H1 (cell line): ENCODE data around the gene C17orf100. TPM values are rescaled to one million over a fixed set of nuclear protein-coding genes. Genes with fewer than 3 reads are reported as not detected.

ENCODE experiments used
- CTCF ChIA-PET: fragments of 300-600 bp; sonication (Branson Sonifier 250); formaldehyde crosslinking; loops from one replicate; lab custom pipeline; 2021; ENCODE audit not compliant: partially characterized antibody; lab: Charles Lee
- POLR2A ChIA-PET: fragments of 300-600 bp; sonication (Branson Sonifier 250); formaldehyde crosslinking; loops from one replicate; lab custom pipeline; 2021; ENCODE audit warnings: inconsistent platforms; ENCODE audit not compliant: partially characterized antibody; lab: Charles Lee
- DNase-seq, 2 experiments: peaks; one replicate each; pipeline versions ENCODE4 v3.0.0 to v3.0.0-alpha.2; 2010 to 2022; ENCODE audit warnings: low spot score in 2 of 2, low read depth in 1 of 2, mixed read lengths in 1 of 2
- FAIRE-seq: peaks from 2 replicates; lab custom pipeline; 2011; peaks lifted over from hg19 to GRCh38; lab: Jason Lieb, UNC
- H2AFZ ChIP-seq: 2 replicates; pipeline ENCODE4 v1.8.1; 2012; ENCODE audit warnings: low read length, inconsistent platforms
- H2AK5ac ChIP-seq: 2 replicates; pipeline ENCODE4 v1.6.1; 2013; ENCODE audit warnings: low read depth, low read length
- H2BK120ac ChIP-seq: replicated peaks from 2 replicates; pipeline ENCODE3; 2013; ENCODE audit warnings: low read depth, low read length, inconsistent platforms
- H2BK12ac ChIP-seq: 2 replicates; pipeline ENCODE4 v1.6.1; 2013; ENCODE audit warnings: low read depth, low read length
- H2BK15ac ChIP-seq: 2 replicates; pipeline ENCODE4 v1.6.1; 2013; ENCODE audit warnings: low read length
- H2BK20ac ChIP-seq: 2 replicates; pipeline ENCODE4 v1.6.1; 2013; ENCODE audit warnings: low read length
- H2BK5ac ChIP-seq: 2 replicates; pipeline ENCODE4 v1.6.1; 2013; ENCODE audit warnings: low read depth, low read length
- H3K14ac ChIP-seq: 2 replicates; pipeline ENCODE4 v1.6.1; 2013; ENCODE audit warnings: inconsistent platforms; ENCODE audit not compliant: insufficient read length
- H3K18ac ChIP-seq: 2 replicates; pipeline ENCODE4 v1.6.1; 2013; ENCODE audit warnings: low read length; ENCODE audit errors: extremely low read depth
- H3K23ac ChIP-seq: 2 replicates; pipeline ENCODE4 v1.6.1; 2013; ENCODE audit warnings: inconsistent platforms; ENCODE audit not compliant: insufficient read length
- H3K23me2 ChIP-seq: 2 replicates; pipeline ENCODE4 v1.6.1; 2013; ENCODE audit warnings: low read depth, low read length
- H3K27ac ChIP-seq: 2 replicates; pipeline ENCODE4 v1.6.1; 2011; ENCODE audit warnings: low read depth, low read length, inconsistent platforms
- H3K27me3 ChIP-seq, 4 experiments: replicated peaks in 1 of 4; 1 replicate in 1 of 4; 2 replicates in 3 of 4; pipeline versions ENCODE4 v1.6.1 to v1.8.1; 2011 to 2013; ENCODE audit warnings: low read length in 3 of 4, mild to moderate bottlenecking in 3 of 4, inconsistent platforms in 2 of 4, mixed read lengths in 2 of 4, moderate library complexity in 1 of 4; ENCODE audit not compliant: control insufficient read depth in 3 of 4, insufficient read depth in 3 of 4; ENCODE audit errors: extremely low read depth in 1 of 4
- H3K36me3 ChIP-seq, 4 experiments: 2 replicates each; pipeline versions ENCODE4 v1.6.1 to v1.8.1; 2011 to 2013; ENCODE audit warnings: mild to moderate bottlenecking in 4 of 4, low read length in 3 of 4, moderate library complexity in 2 of 4, control low read depth in 1 of 4, inconsistent platforms in 1 of 4; ENCODE audit not compliant: insufficient read depth in 4 of 4, control insufficient read depth in 2 of 4
- H3K4ac ChIP-seq: replicated peaks from 2 replicates; pipeline ENCODE3; 2013; ENCODE audit warnings: low read length, low read depth, mixed read lengths, inconsistent platforms; ENCODE audit not compliant: insufficient read length
- H3K4me1 ChIP-seq, 4 experiments: replicated peaks in 1 of 4; 1 replicate in 1 of 4; 2 replicates in 3 of 4; pipeline versions ENCODE4 v1.6.1 to v1.8.1; 2011 to 2013; ENCODE audit warnings: low read length in 3 of 4, inconsistent platforms in 2 of 4, mixed read lengths in 1 of 4; ENCODE audit not compliant: insufficient read depth in 4 of 4, control insufficient read depth in 3 of 4
- H3K4me2 ChIP-seq, 2 experiments: 2 replicates each; pipeline versions ENCODE4 v1.6.1 to v1.8.1; 2011 to 2013; ENCODE audit warnings: low read depth in 2 of 2, low read length in 2 of 2, control low read depth in 1 of 2, inconsistent platforms in 1 of 2, mild to moderate bottlenecking in 1 of 2; ENCODE audit not compliant: insufficient read depth in 1 of 2
- H3K4me3 ChIP-seq, 4 experiments: fragments of 200-600, 300-600 bp in 1 of 4; sonication (generic), shearing (Covaris generic), sonication (Bioruptor Twin) in 1 of 4; 2 replicates each; pipeline versions ENCODE4 v1.5.1 to v1.8.1; 2011 to 2016; ENCODE audit warnings: low read length in 4 of 4, low read depth in 3 of 4, control low read depth in 2 of 4, inconsistent platforms in 2 of 4, mild to moderate bottlenecking in 2 of 4, mixed read lengths in 1 of 4, moderate library complexity in 1 of 4; ENCODE audit not compliant: insufficient read depth in 2 of 4; ENCODE audit errors: extremely low read depth in 1 of 4
- H3K56ac ChIP-seq: replicated peaks from 2 replicates; pipeline ENCODE3; 2013; ENCODE audit warnings: low read depth, mild to moderate bottlenecking, mixed read lengths, low read length, inconsistent platforms; ENCODE audit not compliant: insufficient read length
- H3K79me1 ChIP-seq: 2 replicates; pipeline ENCODE4 v1.6.1; 2013; ENCODE audit warnings: low read depth, low read length, control low read depth
- H3K79me2 ChIP-seq, 2 experiments: 2 replicates each; pipeline versions ENCODE4 v1.6.1 to v1.8.1; 2012 to 2013; ENCODE audit warnings: low read length in 2 of 2, mild to moderate bottlenecking in 2 of 2, inconsistent platforms in 1 of 2; ENCODE audit not compliant: insufficient read depth in 2 of 2, control insufficient read depth in 1 of 2
- H3K9ac ChIP-seq, 4 experiments: replicated peaks in 1 of 4; 1 replicate in 1 of 4; 2 replicates in 3 of 4; pipeline versions ENCODE4 v1.6.1 to v1.8.1; 2011 to 2013; ENCODE audit warnings: low read depth in 3 of 4, low read length in 3 of 4, control low read depth in 2 of 4, mild to moderate bottlenecking in 2 of 4, moderate library complexity in 2 of 4, inconsistent platforms in 1 of 4; ENCODE audit errors: extremely low read depth in 1 of 4
- H3K9me3 ChIP-seq, 2 experiments: 2 replicates each; pipeline versions ENCODE4 v1.6.1 to v1.8.1; 2012 to 2013; ENCODE audit warnings: mild to moderate bottlenecking in 2 of 2, moderate library complexity in 2 of 2, control low read depth in 1 of 2, inconsistent platforms in 1 of 2, low read depth in 1 of 2, low read length in 1 of 2, mixed read lengths in 1 of 2; ENCODE audit not compliant: insufficient read depth in 2 of 2
- H4K20me1 ChIP-seq, 2 experiments: replicated peaks in 1 of 2; 2 replicates each; pipeline versions ENCODE3 to v1.8.1; 2011 to 2013; ENCODE audit warnings: inconsistent platforms in 2 of 2, low read length in 2 of 2, mild to moderate bottlenecking in 1 of 2; ENCODE audit not compliant: insufficient read depth in 2 of 2, control insufficient read depth in 1 of 2
- H4K5ac ChIP-seq: 2 replicates; pipeline ENCODE4 v1.6.1; 2013; ENCODE audit warnings: low read length, low read depth, mixed read lengths, inconsistent platforms; ENCODE audit not compliant: insufficient read length
- H4K8ac ChIP-seq: 2 replicates; pipeline ENCODE4 v1.8.0; 2013; ENCODE audit warnings: mild to moderate bottlenecking, moderate library complexity, low read length, inconsistent platforms; ENCODE audit not compliant: insufficient read depth; ENCODE audit errors: extremely low read depth
- H4K91ac ChIP-seq: replicated peaks from 2 replicates; pipeline ENCODE3; 2013; ENCODE audit warnings: low read length, mixed read lengths, inconsistent platforms; ENCODE audit not compliant: insufficient read length
- ASH2L ChIP-seq: fragments of 200-600, 300-600 bp; sonication (generic); IDR thresholded peaks from one replicate; pipeline ENCODE4 v1.7.1; 2017; ENCODE audit warnings: low read length
- CHD1 ChIP-seq: IDR thresholded peaks from 2 replicates; pipeline ENCODE4 v1.6.1; 2012; ENCODE audit warnings: low read depth, low read length, improper control_type of control experiment
- CHD2 ChIP-seq: IDR thresholded peaks from 2 replicates; pipeline ENCODE4 v1.6.1; 2012; ENCODE audit warnings: low read length, improper control_type of control experiment
- CREB1 ChIP-seq: IDR thresholded peaks from 2 replicates; pipeline ENCODE4 v1.6.1; 2012; ENCODE audit warnings: inconsistent platforms
- MAFK ChIP-seq: IDR thresholded peaks from 2 replicates; pipeline ENCODE4 v1.6.1; 2012; ENCODE audit warnings: low read depth, mild to moderate bottlenecking, improper control_type of control experiment, low read length
- POLR2A ChIP-seq, 2 experiments: IDR thresholded peaks; 1 replicate in 1 of 2; 2 replicates in 1 of 2; pipeline ENCODE4 v1.6.1; 2011; ENCODE audit warnings: low read depth in 2 of 2, low read length in 2 of 2, mild to moderate bottlenecking in 2 of 2; ENCODE audit errors: control extremely low read depth in 1 of 2
- RNF2 ChIP-seq: fragments of 200-900, 300-1000 bp; sonication (generic); IDR thresholded peaks from 2 replicates; pipeline ENCODE4 v1.7.1; 2016; ENCODE audit warnings: borderline replicate concordance, low read depth, mild to moderate bottlenecking, antibody characterized with exemption, low read length; ENCODE audit not compliant: poor library complexity, severe bottlenecking; ENCODE audit errors: missing control alignments
- SP4 ChIP-seq: IDR thresholded peaks from 2 replicates; pipeline ENCODE4 v1.6.1; 2012; ENCODE audit warnings: low read length, inconsistent platforms
- SUZ12 ChIP-seq: fragments of 200-600 bp; sonication (generic); IDR thresholded peaks from 2 replicates; pipeline ENCODE4 v1.6.1; 2012; ENCODE audit warnings: mild to moderate bottlenecking, inconsistent platforms, low read length, moderate library complexity, mixed read lengths
- WGBS, 2 experiments: shearing (Covaris generic) in 1 of 2; methylation state at CpG; one replicate each; pipeline versions ENCODE4 v1.1.6 to v1.1.7; 2013 to 2015; ENCODE audit warnings: low lambda C conversion rate in 2 of 2, mixed read lengths in 2 of 2, inconsistent platforms in 1 of 2, low coverage in 1 of 2, missing lambda C conversion rate in 1 of 2; ENCODE audit not compliant: insufficient replicate concordance in 2 of 2, insufficient coverage in 1 of 2, insufficient read length in 1 of 2; ENCODE audit errors: extremely low coverage in 1 of 2, missing lambda C conversion rate in 1 of 2; 5-methylcytosine and 5-hydroxymethylcytosine counted together
- polyA plus RNA-seq, 7 experiments: library from polyadenylated mRNA; depleted of rRNA in 3 of 7; stranded (reverse) in 5 of 7; unstranded in 2 of 7; fragments of >200 nt in 5 of 7; fragments of 200-250 nt in 2 of 7; gene quantifications; 1 replicate in 5 of 7; 2 replicates in 1 of 7; 4 replicates in 1 of 7; pipeline versions ENCODE4 v1.2.1 to v1.2.3, GENCODE V29; 2011 to 2013; ENCODE audit warnings: missing spikeins in 2 of 7, mixed read lengths in 2 of 7
- total RNA-seq: library from RNA; stranded (reverse); fragmentation: NEBNext Ultra II Directional; extraction: Animal tissue kit (Norgen Biotek cat#: 25700); gene quantifications from 2 replicates; pipeline ENCODE4 v1.2.1, GENCODE V29; 2021
- TF ChIP-seq, protein P1 (sequence below): IDR thresholded peaks from 2 replicates; pipeline ENCODE4 v1.6.1; 2012; ENCODE audit warnings: inconsistent platforms
- TF ChIP-seq, protein P2 (sequence below): IDR thresholded peaks from 2 replicates; pipeline ENCODE4 v1.6.1; 2011; ENCODE audit warnings: low read depth, mild to moderate bottlenecking, low read length; ENCODE audit not compliant: insufficient read depth

C17orf100 gene
- total and polyA plus RNA-seq, 2 of the 8 experiments (the other 6 are each of a cell fraction or from before 2014, with no cell fraction given): 2.1 to 2.8 TPM

DNA sequence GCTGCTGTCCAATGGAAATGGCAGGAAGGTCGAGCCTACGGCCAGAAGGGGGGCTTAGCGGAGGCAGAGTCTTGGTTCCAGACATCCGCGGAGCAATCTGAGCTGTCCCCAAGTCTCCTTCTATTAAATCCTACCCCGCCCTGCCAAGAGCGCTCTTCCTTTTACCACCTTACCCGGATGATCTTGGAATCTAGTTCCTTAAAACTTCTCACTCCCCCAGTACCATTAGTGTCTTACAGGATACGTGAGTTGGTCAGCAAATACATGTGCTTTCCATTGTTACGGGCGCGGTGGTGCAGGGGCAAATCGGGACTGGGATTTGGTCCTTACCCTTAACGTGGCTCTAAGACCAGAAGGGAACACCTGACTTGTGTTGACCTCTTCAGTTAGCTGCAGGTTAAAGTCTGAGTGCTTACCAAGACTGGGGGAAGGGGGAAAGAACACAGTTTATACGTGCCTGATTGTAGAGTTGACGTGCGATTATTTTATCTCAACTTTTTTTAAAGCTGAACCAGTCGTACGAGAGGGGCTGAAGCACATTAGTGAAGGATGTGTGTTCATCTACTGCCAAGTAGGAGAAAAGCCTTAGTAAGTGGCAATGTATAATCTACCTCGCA lies 10.2 kb upstream of the C17orf100 start:
- CTCF ChIA-PET: interaction anchor here (0.7 to 1.3 kb wide), 4 partner anchors 9 to 202 kb away, joined by 3 read pairs; partner anchors contain the start of genes C17orf100 and MED31
- TF ChIP-seq, protein P1, sequence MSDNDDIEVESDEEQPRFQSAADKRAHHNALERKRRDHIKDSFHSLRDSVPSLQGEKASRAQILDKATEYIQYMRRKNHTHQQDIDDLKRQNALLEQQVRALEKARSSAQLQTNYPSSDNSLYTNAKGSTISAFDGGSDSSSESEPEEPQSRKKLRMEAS: peak; percentile 60
- TF ChIP-seq, protein P2, sequence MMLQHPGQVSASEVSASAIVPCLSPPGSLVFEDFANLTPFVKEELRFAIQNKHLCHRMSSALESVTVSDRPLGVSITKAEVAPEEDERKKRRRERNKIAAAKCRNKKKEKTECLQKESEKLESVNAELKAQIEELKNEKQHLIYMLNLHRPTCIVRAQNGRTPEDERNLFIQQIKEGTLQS: no peak
- TF ChIP-seq ASH2L (peak; percentile 51), MAFK (no peak), CHD1 (no peak; the same call in 1 of the 2 replicates), POLR2A (IDR thresholded peaks at IDR 0.05; ENCODE audit: control extremely low read depth in 1 of 2, low read depth in 2 of 2, low read length in 2 of 2) (peak; percentile 10 to 22; a peak in 2 of 3 replicates), SP4 (no peak), CREB1 (no peak), RNF2 (no peak), CHD2 (0 out of 2 replicates have a peak, but pooled peaks have one; percentile 44), SUZ12 (no peak)

More for the DNA sequence above, 10.2 kb upstream of the C17orf100 start:
- H4K91ac ChIP-seq: no peak overlapping the region
- peaks cover 0 to 37% of the 10 kb centered on the region in 2 experiments; a peak in 2 of 4 replicates for H3K79me2 ChIP-seq
- H3K9ac ChIP-seq: peak overlapping the region; percentile 73 to 86 (median 86)
- no peak overlapping the region for H2BK120ac ChIP-seq
- H3K4me2 ChIP-seq: peak overlapping the region; percentile 77 to 98
- POLR2A ChIA-PET: interaction anchor here (0.7 to 2.5 kb wide), 8 partner anchors 10 to 206 kb away, joined by 3 to 11 read pairs (median 3); partner anchors contain the start of genes C17orf100 and MED31
- H4K5ac ChIP-seq: peak overlapping the region; percentile 2
- no peak overlapping the region for H2BK20ac ChIP-seq
- H3K79me1 ChIP-seq: 0 out of 2 replicates have a peak, but pooled peaks cover 4% of the 10 kb centered on the region
- 0 out of 2 replicates have a peak overlapping the region, but pooled peaks have one; percentile 12 for H2BK5ac ChIP-seq
- DNase-seq (peak in 1 of 2 experiments; percentile 9), FAIRE-seq (no peak)
- H3K4me1 ChIP-seq: peaks cover 0 to 10% (median 2%) of the 10 kb centered on the region in 4 experiments; a peak in 4 of 7 replicates
- no peaks in the 10 kb centered on the region for H3K9me3 ChIP-seq
- H3K27ac ChIP-seq: peak overlapping the region; percentile 95
- no peak overlapping the region for H2BK15ac ChIP-seq
- no peak overlapping the region for H2BK12ac ChIP-seq
- H2AFZ ChIP-seq: peak overlapping the region; percentile 55; the same call in 1 of the 2 replicates
- no peak overlapping the region for H3K23ac ChIP-seq
- no peaks in the 10 kb centered on the region for H3K27me3 ChIP-seq
- WGBS, 2 experiments: 5% methylated on average over 20 of the region's 20 CpGs; no CpG with 5 or more reads in 1 of the 2 experiments
- peaks cover 0 to 12% of the 10 kb centered on the region in 2 experiments for H4K20me1 ChIP-seq
- no peak overlapping the region for H3K14ac ChIP-seq
- H3K18ac ChIP-seq: no peak overlapping the region
- peaks cover 10% of the 10 kb centered on the region for H3K23me2 ChIP-seq
- H3K56ac ChIP-seq: no peak overlapping the region
- peaks cover 0 to 31% (median 9%) of the 10 kb centered on the region in 4 experiments; a peak in 5 of 8 replicates for H3K36me3 ChIP-seq
- H3K4ac ChIP-seq: no peak overlapping the region
- peak overlapping the region; percentile 84; the same call in 1 of the 2 replicates for H4K8ac ChIP-seq
- no peak overlapping the region for H2AK5ac ChIP-seq
- H3K4me3 ChIP-seq: peak overlapping the region; percentile 87 to 98 (median 92)
